ENCODE results near the gene PSMB5. TPM values are rescaled to one million over a fixed set of nuclear protein-coding genes. Genes with fewer than 3 reads are reported as not detected.

Gene PSMB5
- total RNA-seq, 2 experiments from 2014 or later, result 20.1 to 24.5 TPM

GRCh38 chr14:23000860-23001259, 33.8 kb downstream of the PSMB5 start:
- Mint-ChIP-seq H3K27me3 (no peaks in the 10 kb centered on the region), H3K36me3 (ENCODE audit: low read depth) (no peaks in the 10 kb centered on the region), H3K4me3 (no peak overlapping the region), H3K27ac (no peak overlapping the region), H3K4me1 (ENCODE audit: low read depth) (peaks cover 9% of the 10 kb centered on the region), H3K9me3 (no peaks in the 10 kb centered on the region)
- H3K9me3 ChIP-seq (ENCODE audit: control insufficient read depth in 1 of 2, insufficient read depth in 1 of 2, low read length in 2 of 2), result no peaks in the 10 kb centered on the region
- ChIA-PET CTCF (interaction anchor here (2.1 kb wide), 1 partner anchor 14 kb away, joined by 8 read pairs; no protein-coding TSS in a partner anchor), POLR2A (interaction anchor here (0.6 to 0.8 kb wide), 2 partner anchors 12 to 17 kb away, joined by 3 to 5 read pairs; no protein-coding TSS in a partner anchor)
- TF ChIP-seq, protein P1, sequence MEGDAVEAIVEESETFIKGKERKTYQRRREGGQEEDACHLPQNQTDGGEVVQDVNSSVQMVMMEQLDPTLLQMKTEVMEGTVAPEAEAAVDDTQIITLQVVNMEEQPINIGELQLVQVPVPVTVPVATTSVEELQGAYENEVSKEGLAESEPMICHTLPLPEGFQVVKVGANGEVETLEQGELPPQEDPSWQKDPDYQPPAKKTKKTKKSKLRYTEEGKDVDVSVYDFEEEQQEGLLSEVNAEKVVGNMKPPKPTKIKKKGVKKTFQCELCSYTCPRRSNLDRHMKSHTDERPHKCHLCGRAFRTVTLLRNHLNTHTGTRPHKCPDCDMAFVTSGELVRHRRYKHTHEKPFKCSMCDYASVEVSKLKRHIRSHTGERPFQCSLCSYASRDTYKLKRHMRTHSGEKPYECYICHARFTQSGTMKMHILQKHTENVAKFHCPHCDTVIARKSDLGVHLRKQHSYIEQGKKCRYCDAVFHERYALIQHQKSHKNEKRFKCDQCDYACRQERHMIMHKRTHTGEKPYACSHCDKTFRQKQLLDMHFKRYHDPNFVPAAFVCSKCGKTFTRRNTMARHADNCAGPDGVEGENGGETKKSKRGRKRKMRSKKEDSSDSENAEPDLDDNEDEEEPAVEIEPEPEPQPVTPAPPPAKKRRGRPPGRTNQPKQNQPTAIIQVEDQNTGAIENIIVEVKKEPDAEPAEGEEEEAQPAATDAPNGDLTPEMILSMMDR (IDR thresholded peaks at IDR 0.05), result no peak
- no peak for ATAC-seq (ENCODE audit: poor library complexity)
- H3K36me3 ChIP-seq (ENCODE audit: insufficient read depth, low read length), result no peaks in the 10 kb centered on the region
- intact Hi-C loops (cut with DNase I, micrococcal nuclease), result no loop called here
- no peaks in the 10 kb centered on the region for H3K27me3 ChIP-seq (ENCODE audit: control insufficient read depth in 1 of 2, insufficient read depth in 2 of 2, low read length in 2 of 2)
- H3K4me3 ChIP-seq (ENCODE audit: low read length), result no peak overlapping the region
- no peak for DNase-seq
- no peak overlapping the region for H3K27ac ChIP-seq (ENCODE audit: low read depth in 1 of 2, low read length in 2 of 2)
- H3K4me1 ChIP-seq (ENCODE audit: insufficient read depth, low read length), result no peaks in the 10 kb centered on the region

- POLR2A ChIA-PET, result interaction anchor here (0.6 kb wide), 1 partner anchor 9 kb away, joined by 3 read pairs; no protein-coding TSS in a partner anchor
- no peaks in the 10 kb centered on the region for H3K27me3 Mint-ChIP-seq
- CTCF ChIA-PET, result no interaction called here
Measured at GRCh38 chr14:22998329-22999012, 36.2 kb downstream of the PSMB5 start.

GRCh38 chr14:22997676-22998323, 36.9 kb downstream of the PSMB5 start:
- Mint-ChIP-seq H3K9me3 (no peaks in the 10 kb centered on the region), H3K27ac (no peak overlapping the region), H3K4me3 (no peak overlapping the region), H3K27me3 (no peaks in the 10 kb centered on the region), H3K4me1 (ENCODE audit: low read depth) (no peaks in the 10 kb centered on the region), H3K36me3 (ENCODE audit: low read depth) (no peaks in the 10 kb centered on the region)
- Histone ChIP-seq H3K27me3 (ENCODE audit: control insufficient read depth in 1 of 2, insufficient read depth in 2 of 2, low read length in 2 of 2) (no peaks in the 10 kb centered on the region), H3K27ac (ENCODE audit: low read depth in 1 of 2, low read length in 2 of 2) (no peak overlapping the region), H3K36me3 (ENCODE audit: insufficient read depth, low read length) (no peaks in the 10 kb centered on the region), H3K9me3 (ENCODE audit: control insufficient read depth in 1 of 2, insufficient read depth in 1 of 2, low read length in 2 of 2) (no peaks in the 10 kb centered on the region), H3K4me3 (ENCODE audit: low read length) (no peak overlapping the region), H3K4me1 (ENCODE audit: insufficient read depth, low read length) (no peaks in the 10 kb centered on the region)
- TF ChIP-seq, protein P1 (IDR thresholded peaks at IDR 0.05), result no peak
- ChIA-PET POLR2A (interaction anchor here (0.6 kb wide), 1 partner anchor 10 kb away, joined by 3 read pairs; no protein-coding TSS in a partner anchor), CTCF (interaction anchor here (1.2 to 3.4 kb wide), 2 partner anchors 9 to 60 kb away, joined by 4 to 19 read pairs; no protein-coding TSS in a partner anchor)
- DNase-seq, result no peak
- no peak for ATAC-seq (ENCODE audit: poor library complexity)
- intact Hi-C loops (cut with DNase I, micrococcal nuclease), result no loop called here

More at GRCh38 chr14:22998329-22999012, 36.2 kb downstream of the PSMB5 start:
- Mint-ChIP-seq H3K36me3 (ENCODE audit: low read depth) (no peaks in the 10 kb centered on the region), H3K4me1 (ENCODE audit: low read depth) (no peaks in the 10 kb centered on the region), H3K9me3 (no peaks in the 10 kb centered on the region), H3K27ac (no peak overlapping the region), H3K4me3 (no peak overlapping the region)
- H3K36me3 ChIP-seq (ENCODE audit: insufficient read depth, low read length), result no peaks in the 10 kb centered on the region
- TF ChIP-seq, protein P1 (IDR thresholded peaks at IDR 0.05), result no peak
- H3K27ac ChIP-seq (ENCODE audit: low read depth in 1 of 2, low read length in 2 of 2), result no peak overlapping the region
- H3K4me1 ChIP-seq (ENCODE audit: insufficient read depth, low read length), result no peaks in the 10 kb centered on the region
- intact Hi-C loops (cut with DNase I, micrococcal nuclease), result no loop called here
- DNase-seq, result no peak
- ATAC-seq (ENCODE audit: poor library complexity), result no peak
- H3K4me3 ChIP-seq (ENCODE audit: low read length), result no peak overlapping the region
- H3K27me3 ChIP-seq (ENCODE audit: control insufficient read depth in 1 of 2, insufficient read depth in 2 of 2, low read length in 2 of 2), result no peaks in the 10 kb centered on the region
- H3K9me3 ChIP-seq (ENCODE audit: control insufficient read depth in 1 of 2, insufficient read depth in 1 of 2, low read length in 2 of 2), result no peaks in the 10 kb centered on the region

All from CD4-positive, alpha-beta T cell (primary cell).